Uterus (tissue), 4 donors: ENCODE data around the gene CIB4. TPM values are rescaled to one million over a fixed set of nuclear protein-coding genes. Genes with fewer than 3 reads are reported as not detected.
"Not testable (repeated sequence)": the region's sequence is repeated elsewhere in the genome, so short reads cannot be mapped to it uniquely, and the experiment has no call there.

Source experiments
- DNase-seq, 2 donors: peaks; one replicate each; pipeline ENCODE4 v3.0.0-alpha.2; 2019 to 2020
- H3K27ac ChIP-seq, 2 donors: fragments of 200-600 bp; sonication (generic); 1 replicate in 1 of 2; 2 replicates in 1 of 2; pipeline ENCODE4 v1.5.1; 2016 to 2018
- H3K27me3 ChIP-seq, 2 donors: fragments of 200-600 bp; sonication (generic); one replicate each; pipeline ENCODE4 v1.5.1; 2018 to 2019; ENCODE audit warnings: control low read depth in 1 of 2
- H3K36me3 ChIP-seq, 2 donors: fragments of 200-600 bp; sonication (generic); one replicate each; pipeline ENCODE4 v1.5.1; 2019; ENCODE audit warnings: control low read depth in 1 of 2
- H3K4me1 ChIP-seq, 2 donors: fragments of 200-600 bp; sonication (generic); one replicate each; pipeline ENCODE4 v1.5.1; 2018 to 2019; ENCODE audit warnings: control low read depth in 1 of 2
- H3K4me3 ChIP-seq, 2 donors: fragments of 200-600 bp; sonication (generic); 1 replicate in 1 of 2; 2 replicates in 1 of 2; pipeline ENCODE4 v1.5.1; 2018 to 2019; ENCODE audit warnings: mild to moderate bottlenecking in 1 of 2
- H3K9me3 ChIP-seq, 2 donors: fragments of 200-600 bp; sonication (generic); one replicate each; pipeline ENCODE4 v1.5.1; 2019; ENCODE audit warnings: control low read depth in 1 of 2
- POLR2A ChIP-seq, 2 donors: fragments of 450-650 bp; IDR thresholded peaks; one replicate each; pipeline ENCODE4 v1.6.1; 2016; ENCODE audit warnings: antibody characterized with exemption in 2 of 2, mild to moderate bottlenecking in 1 of 2, moderate library complexity in 1 of 2
- intact Hi-C: fragments of 100-400 bp; cut with DNase I; formaldehyde crosslinking; loops from one replicate; pipeline ENCODE4 v1.15.1; 2023; ENCODE audit warnings: low total_unique reads
- total RNA-seq, 4 donors: library from RNA; depleted of rRNA in 3 of 4; stranded (reverse); fragments of >200 nt in 3 of 4; gene quantifications; one replicate each; pipeline versions ENCODE4 v1.1.0 to v1.2.4, GENCODE V29; 2014 to 2023
- TF ChIP-seq, protein P1 (sequence below), 4 experiments: fragments of 200-600 bp in 2 of 4; fragments of 450-650 bp in 2 of 4; sonication (generic) in 2 of 4; IDR thresholded peaks; one replicate each; pipeline ENCODE4 v1.5.1; 2016 to 2019; ENCODE audit warnings: antibody characterized with exemption in 4 of 4, mild to moderate bottlenecking in 2 of 4, moderate library complexity in 1 of 4
- donor health status: DM: yes; HTN: yes; CAD: no.

The CIB4 gene
- total RNA-seq, 4 donors from 2014 or later: 0.61 TPM; not detected in 3

DNA sequence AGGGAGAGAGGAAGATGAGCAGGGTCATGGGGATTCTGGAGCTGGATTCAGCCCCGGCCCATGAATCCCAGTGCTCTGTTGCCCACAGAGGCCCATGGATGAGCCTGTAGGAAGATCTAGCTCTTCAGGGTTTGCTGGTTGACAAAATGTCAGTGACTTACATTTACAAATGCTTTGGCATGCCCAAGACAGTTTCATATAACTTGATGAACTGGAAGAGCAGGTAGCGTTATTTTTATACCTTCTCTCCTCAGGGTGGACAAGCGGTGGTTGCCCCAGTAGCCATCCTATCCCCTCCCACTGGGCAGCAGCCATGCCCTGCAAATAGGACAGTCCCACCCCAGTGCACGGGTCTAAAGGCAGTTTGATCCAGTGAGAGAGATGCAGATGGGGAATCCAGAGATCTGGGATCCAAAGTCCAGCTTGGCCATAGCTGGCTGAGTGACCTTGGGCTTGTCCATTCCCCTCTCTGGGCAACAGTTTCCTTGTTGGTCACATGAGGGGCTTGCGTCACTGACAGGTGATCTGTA is 29.8 kb upstream of the CIB4 start:
- H3K27ac ChIP-seq: no peak overlapping the region
- no peaks in the 10 kb centered on the region for H3K4me1 ChIP-seq
- no peak for TF ChIP-seq POLR2A (IDR thresholded peaks at IDR 0.05)
- TF ChIP-seq, protein P1, sequence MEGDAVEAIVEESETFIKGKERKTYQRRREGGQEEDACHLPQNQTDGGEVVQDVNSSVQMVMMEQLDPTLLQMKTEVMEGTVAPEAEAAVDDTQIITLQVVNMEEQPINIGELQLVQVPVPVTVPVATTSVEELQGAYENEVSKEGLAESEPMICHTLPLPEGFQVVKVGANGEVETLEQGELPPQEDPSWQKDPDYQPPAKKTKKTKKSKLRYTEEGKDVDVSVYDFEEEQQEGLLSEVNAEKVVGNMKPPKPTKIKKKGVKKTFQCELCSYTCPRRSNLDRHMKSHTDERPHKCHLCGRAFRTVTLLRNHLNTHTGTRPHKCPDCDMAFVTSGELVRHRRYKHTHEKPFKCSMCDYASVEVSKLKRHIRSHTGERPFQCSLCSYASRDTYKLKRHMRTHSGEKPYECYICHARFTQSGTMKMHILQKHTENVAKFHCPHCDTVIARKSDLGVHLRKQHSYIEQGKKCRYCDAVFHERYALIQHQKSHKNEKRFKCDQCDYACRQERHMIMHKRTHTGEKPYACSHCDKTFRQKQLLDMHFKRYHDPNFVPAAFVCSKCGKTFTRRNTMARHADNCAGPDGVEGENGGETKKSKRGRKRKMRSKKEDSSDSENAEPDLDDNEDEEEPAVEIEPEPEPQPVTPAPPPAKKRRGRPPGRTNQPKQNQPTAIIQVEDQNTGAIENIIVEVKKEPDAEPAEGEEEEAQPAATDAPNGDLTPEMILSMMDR (IDR thresholded peaks at IDR 0.05): no peak
- H3K9me3 ChIP-seq: no peaks in the 10 kb centered on the region
- no peaks in the 10 kb centered on the region for H3K27me3 ChIP-seq
- DNase-seq: no peak
- H3K36me3 ChIP-seq: no peaks in the 10 kb centered on the region
- H3K4me3 ChIP-seq: no peak overlapping the region
- intact Hi-C loops: no loop called here

DNA sequence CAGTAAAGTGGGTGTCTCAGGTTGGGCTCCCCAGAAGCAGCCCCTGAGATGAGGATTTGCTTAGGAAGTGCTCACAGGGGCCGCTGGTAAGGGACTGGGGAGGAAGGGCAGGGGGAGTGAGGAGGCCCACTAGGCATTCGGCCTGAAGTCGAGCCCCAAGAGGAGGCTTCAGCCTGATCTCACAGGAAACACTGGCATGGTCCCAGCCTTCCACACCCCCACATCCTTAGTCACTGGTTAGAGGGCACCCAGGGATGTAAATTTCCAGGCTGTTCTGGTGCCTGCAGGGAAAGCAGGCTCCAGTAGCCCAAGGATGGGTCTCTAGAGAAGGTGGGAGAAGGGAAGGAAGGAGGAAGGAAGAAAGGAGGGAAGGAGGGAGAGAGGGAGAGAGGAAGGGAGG is 29.0 kb upstream of the CIB4 start:
- no peak for TF ChIP-seq POLR2A (IDR thresholded peaks at IDR 0.05)
- TF ChIP-seq, protein P1 (IDR thresholded peaks at IDR 0.05): no peak
- no peak for DNase-seq
- Histone ChIP-seq H3K4me1 (no peaks in the 10 kb centered on the region), H3K9me3 (no peaks in the 10 kb centered on the region), H3K27me3 (no peaks in the 10 kb centered on the region), H3K36me3 (no peaks in the 10 kb centered on the region), H3K27ac (no peak overlapping the region), H3K4me3 (no peak overlapping the region)
- intact Hi-C loops: no loop called here

DNA sequence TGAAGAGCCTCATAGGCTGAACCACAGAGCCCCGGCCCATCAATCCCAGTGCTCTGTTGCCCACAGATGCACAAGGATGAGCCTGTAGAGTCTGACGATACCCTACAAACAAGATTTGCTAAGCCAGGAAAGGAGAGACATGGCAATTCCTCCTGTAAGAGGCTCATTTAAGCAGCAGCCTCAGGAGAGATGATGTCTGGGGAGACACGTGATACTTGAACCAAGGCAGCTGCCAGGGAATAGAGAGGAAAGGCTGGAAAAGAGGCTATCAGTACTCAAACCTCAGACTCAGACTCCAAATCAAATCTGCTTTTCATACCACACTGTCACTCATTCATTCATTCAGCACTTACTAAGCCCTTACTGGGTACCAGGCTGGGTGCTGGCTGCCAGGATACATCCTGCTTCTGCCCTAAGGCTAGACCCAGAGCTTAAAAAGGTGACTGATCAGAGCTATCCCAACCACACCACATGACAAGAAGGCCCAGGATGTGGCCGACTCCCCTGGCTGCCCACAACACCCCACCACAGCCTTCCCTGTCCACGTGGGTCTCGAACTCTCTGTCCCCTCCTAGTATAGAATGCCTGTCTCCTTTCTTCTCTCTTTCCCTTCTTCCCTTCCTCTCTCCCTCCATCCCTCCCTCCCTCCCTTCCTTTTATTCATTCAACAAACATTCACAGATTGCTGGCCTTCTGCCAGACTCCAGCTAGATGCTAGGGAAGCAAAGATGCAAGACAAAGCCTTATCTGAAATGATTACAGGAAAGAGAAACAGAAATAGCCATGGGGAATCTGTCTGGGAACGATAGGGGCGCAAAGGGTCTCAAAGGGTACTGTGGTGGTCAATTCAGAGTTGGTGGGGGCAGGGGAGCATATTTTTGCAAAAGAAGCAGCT is 27.9 kb upstream of the CIB4 start:
- Histone ChIP-seq H3K9me3 (no peaks in the 10 kb centered on the region), H3K27me3 (no peaks in the 10 kb centered on the region), H3K36me3 (no peaks in the 10 kb centered on the region), H3K4me3 (no peak overlapping the region), H3K4me1 (no peaks in the 10 kb centered on the region), H3K27ac (no peak overlapping the region)
- peak in 1 of 2 donors; percentile 3 for DNase-seq
- intact Hi-C loops: no loop called here
- no peak for TF ChIP-seq POLR2A (IDR thresholded peaks at IDR 0.05)
- TF ChIP-seq, protein P1 (IDR thresholded peaks at IDR 0.05): no peak

DNA sequence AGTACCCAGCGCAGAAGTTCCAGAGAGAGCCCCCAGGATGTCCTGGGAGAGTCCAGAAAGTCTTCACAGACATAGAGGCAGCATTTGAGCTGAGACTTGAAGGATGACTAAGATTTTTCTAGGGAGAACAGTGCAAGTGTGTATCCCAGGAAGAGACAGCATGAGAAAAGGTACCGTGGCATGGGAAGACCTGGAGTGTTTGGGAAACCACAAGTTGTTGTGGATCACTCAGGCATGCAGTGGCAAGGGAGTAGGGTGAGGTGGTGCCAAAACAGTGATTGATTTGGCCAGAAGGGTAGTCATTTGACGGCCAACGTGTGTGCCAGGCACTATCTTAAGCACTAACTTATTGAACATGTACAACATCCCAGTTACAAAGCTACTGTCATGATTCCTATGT is 26.9 kb upstream of the CIB4 start:
- DNase-seq: no peak
- H3K4me1 ChIP-seq: no peaks in the 10 kb centered on the region
- H3K4me3 ChIP-seq: no peak overlapping the region
- no peak for TF ChIP-seq POLR2A (IDR thresholded peaks at IDR 0.05)
- TF ChIP-seq, protein P1 (IDR thresholded peaks at IDR 0.05): no peak
- H3K36me3 ChIP-seq: no peaks in the 10 kb centered on the region
- intact Hi-C loops: no loop called here
- H3K27ac ChIP-seq: no peak overlapping the region
- H3K27me3 ChIP-seq: no peaks in the 10 kb centered on the region
- no peaks in the 10 kb centered on the region for H3K9me3 ChIP-seq

DNA sequence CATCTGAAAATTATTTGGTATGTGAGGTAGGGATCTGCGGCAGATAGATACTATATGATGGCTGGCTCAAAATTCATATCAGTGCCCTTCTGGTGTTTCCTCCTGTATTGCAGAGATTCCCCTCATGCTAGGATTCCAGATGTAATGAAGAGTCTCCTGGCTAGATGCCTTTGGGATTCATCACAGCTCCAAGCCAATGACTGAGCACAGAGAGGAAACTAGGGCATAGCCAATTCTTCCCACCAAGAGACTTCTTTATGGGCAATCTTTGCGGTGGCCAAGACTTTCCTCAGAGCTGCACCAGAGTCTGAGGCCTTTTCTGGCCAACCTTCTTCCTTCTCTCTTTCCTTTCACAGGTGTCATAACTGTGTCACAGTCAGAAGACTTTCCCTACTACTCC is 25.5 kb upstream of the CIB4 start:
- intact Hi-C loops: no loop called here
- H3K4me3 ChIP-seq: no peak overlapping the region
- no peaks in the 10 kb centered on the region for H3K9me3 ChIP-seq
- H3K27me3 ChIP-seq: no peaks in the 10 kb centered on the region
- DNase-seq: no peak
- TF ChIP-seq POLR2A (IDR thresholded peaks at IDR 0.05): no peak
- TF ChIP-seq, protein P1 (IDR thresholded peaks at IDR 0.05): no peak
- H3K4me1 ChIP-seq: no peaks in the 10 kb centered on the region
- H3K27ac ChIP-seq: no peak overlapping the region
- no peaks in the 10 kb centered on the region for H3K36me3 ChIP-seq

DNA sequence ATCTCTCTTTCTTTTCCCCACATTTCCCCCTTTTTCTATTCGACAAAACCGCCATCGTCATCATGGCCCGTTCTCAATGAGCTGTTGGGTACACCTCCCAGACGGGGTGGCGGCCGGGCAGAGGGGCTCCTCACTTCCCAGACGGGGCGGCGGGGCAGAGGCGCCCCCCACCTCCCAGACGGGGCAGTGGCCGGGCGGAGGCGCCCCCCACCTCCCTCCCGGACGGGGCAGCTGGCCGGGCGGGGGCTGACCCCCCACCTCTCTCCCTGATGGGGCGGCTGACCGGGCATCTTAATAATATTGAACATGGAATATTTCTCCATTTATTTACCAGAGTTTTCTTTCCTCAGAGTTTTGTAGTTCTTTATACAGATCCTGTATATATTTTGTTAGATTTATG is 24.1 kb upstream of the CIB4 start:
- H3K36me3 ChIP-seq, H3K27ac ChIP-seq, intact Hi-C loops, H3K4me3 ChIP-seq, H3K27me3 ChIP-seq, DNase-seq, H3K4me1 ChIP-seq, H3K9me3 ChIP-seq: not testable (repeated sequence)
